Duodenal mucosa (tissue), 2 donors: ENCODE data around the gene HSD11B2.

Experiments used
- H3K27ac ChIP-seq: one replicate; pipeline ENCODE4 v1.7.0; 2013; ENCODE audit warnings: low read depth, low read length
- H3K27me3 ChIP-seq, 2 donors: one replicate each; pipeline ENCODE4 v1.7.0; 2013; ENCODE audit warnings: low read length in 2 of 2, control low read depth in 1 of 2; ENCODE audit not compliant: insufficient read depth in 2 of 2, control insufficient read depth in 1 of 2
- H3K36me3 ChIP-seq, 2 donors: one replicate each; pipeline ENCODE4 v1.7.0; 2013; ENCODE audit warnings: low read length in 2 of 2, control low read depth in 1 of 2; ENCODE audit not compliant: insufficient read depth in 2 of 2, control insufficient read depth in 1 of 2
- H3K4me1 ChIP-seq, 2 donors: one replicate each; pipeline ENCODE4 v1.7.0; 2013; ENCODE audit warnings: low read length in 2 of 2, control low read depth in 1 of 2; ENCODE audit not compliant: insufficient read depth in 2 of 2, control insufficient read depth in 1 of 2
- H3K4me3 ChIP-seq, 2 donors: one replicate each; pipeline ENCODE4 v1.7.0; 2013; ENCODE audit warnings: low read length in 2 of 2, low read depth in 1 of 2
- H3K9ac ChIP-seq, 2 donors: one replicate each; pipeline ENCODE4 v1.7.0; 2013; ENCODE audit warnings: low read length in 2 of 2, low read depth in 1 of 2
- H3K9me3 ChIP-seq, 2 donors: one replicate each; pipeline ENCODE4 v1.7.0; 2013; ENCODE audit warnings: low read length in 2 of 2, control low read depth in 1 of 2; ENCODE audit not compliant: control insufficient read depth in 1 of 2

HSD11B2 gene

GRCh38 chr16:67436640-67437193, 5.8 kb downstream of the HSD11B2 start:
- H3K27me3 ChIP-seq: no peaks in the 10 kb centered on the region
- no peaks in the 10 kb centered on the region for H3K9me3 ChIP-seq
- H3K4me1 ChIP-seq: peaks cover 24 to 27% of the 10 kb centered on the region in 2 donors
- H3K27ac ChIP-seq: no peak overlapping the region
- peaks cover 30 to 41% of the 10 kb centered on the region in 2 donors for H3K36me3 ChIP-seq
- no peak overlapping the region for H3K4me3 ChIP-seq
- H3K9ac ChIP-seq: no peak overlapping the region

GRCh38 chr16:67437513-67437912, 6.6 kb downstream of the HSD11B2 start:
- Histone ChIP-seq H3K4me3 (no peak overlapping the region), H3K4me1 (peaks cover 30 to 35% of the 10 kb centered on the region in 2 donors), H3K27ac (no peak overlapping the region), H3K9ac (no peak overlapping the region), H3K9me3 (no peaks in the 10 kb centered on the region), H3K36me3 (peaks cover 30 to 46% of the 10 kb centered on the region in 2 donors), H3K27me3 (no peaks in the 10 kb centered on the region)

DNA sequence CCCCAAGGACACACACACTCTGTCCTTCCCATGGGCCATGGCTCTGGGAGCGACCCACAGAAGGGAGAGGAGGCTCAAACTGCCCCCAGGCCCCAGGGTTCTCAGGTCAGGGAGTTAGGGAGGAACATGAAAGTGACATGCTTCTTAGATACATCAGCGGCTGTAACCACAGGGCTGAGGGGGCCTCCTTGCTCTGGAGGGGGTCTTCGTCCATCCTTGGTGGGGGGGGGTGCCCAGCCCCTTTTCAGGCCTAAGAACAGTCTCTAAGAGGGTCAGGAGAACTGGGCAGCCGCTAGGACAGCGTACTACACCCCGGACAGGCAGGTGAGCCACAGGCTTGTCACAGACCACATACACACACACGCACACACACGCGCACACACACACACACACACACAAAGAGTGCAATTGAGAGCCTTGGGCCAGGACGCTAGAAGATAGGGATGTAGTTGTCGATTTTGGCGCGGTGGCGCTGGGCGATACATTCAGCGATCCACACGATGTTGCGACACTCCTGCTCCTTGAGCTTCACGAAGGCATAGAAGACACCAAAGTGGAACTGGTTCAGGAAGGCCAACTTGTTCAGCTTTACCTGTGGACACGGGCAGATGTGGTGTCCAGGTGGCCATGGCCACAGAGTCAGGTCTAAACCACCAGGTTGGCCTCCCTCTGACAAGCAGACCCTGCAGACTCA, 7.3 kb downstream of the HSD11B2 start:
- Histone ChIP-seq H3K4me3 (no peak overlapping the region), H3K4me1 (peaks cover 35 to 36% of the 10 kb centered on the region in 2 donors), H3K27ac (no peak overlapping the region), H3K27me3 (no peaks in the 10 kb centered on the region), H3K9me3 (no peaks in the 10 kb centered on the region), H3K36me3 (peaks cover 35 to 54% of the 10 kb centered on the region in 2 donors), H3K9ac (no peak overlapping the region)

- H3K27me3 ChIP-seq: no peaks in the 10 kb centered on the region
- H3K4me3 ChIP-seq: no peak overlapping the region
- no peak overlapping the region for H3K9ac ChIP-seq
- peaks cover 35 to 59% of the 10 kb centered on the region in 2 donors for H3K36me3 ChIP-seq
- no peaks in the 10 kb centered on the region for H3K9me3 ChIP-seq
- peaks cover 36 to 42% of the 10 kb centered on the region in 2 donors for H3K4me1 ChIP-seq
- no peak overlapping the region for H3K27ac ChIP-seq
Observed at GRCh38 chr16:67438824-67439393, 8.0 kb downstream of the HSD11B2 start.

DNA sequence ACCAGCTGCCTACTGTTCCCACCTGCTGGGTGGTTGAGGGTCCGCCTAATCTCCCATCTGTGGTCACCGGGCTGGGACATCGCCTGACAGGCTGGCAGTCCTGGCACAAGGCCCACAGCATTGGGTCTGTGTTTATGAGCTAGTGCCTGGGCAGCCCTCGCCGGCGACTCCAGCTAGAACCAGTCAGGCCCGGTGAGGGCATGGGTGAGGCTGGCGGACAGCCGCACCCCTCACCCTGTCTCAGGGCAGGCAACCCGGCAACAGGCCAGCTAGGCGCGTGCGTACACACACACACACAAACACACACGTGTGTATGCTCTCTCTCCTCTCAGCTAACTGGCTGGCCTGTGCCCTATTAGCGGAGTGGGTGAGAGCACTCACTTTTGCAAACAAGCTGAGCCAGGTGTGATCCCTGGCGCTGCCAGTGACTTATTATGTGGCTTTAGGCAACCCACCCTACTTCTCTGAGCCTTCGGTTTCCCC, 10.4 kb downstream of the HSD11B2 start:
- Histone ChIP-seq H3K9me3 (no peaks in the 10 kb centered on the region), H3K4me3 (peak overlapping the region in 1 of 2 donors; percentile 29), H3K36me3 (peaks cover 34 to 69% of the 10 kb centered on the region in 2 donors), H3K4me1 (peaks cover 58 to 60% of the 10 kb centered on the region in 2 donors), H3K9ac (peak overlapping the region; percentile 67 to 71), H3K27ac (peak overlapping the region; percentile 82), H3K27me3 (no peaks in the 10 kb centered on the region)

DNA sequence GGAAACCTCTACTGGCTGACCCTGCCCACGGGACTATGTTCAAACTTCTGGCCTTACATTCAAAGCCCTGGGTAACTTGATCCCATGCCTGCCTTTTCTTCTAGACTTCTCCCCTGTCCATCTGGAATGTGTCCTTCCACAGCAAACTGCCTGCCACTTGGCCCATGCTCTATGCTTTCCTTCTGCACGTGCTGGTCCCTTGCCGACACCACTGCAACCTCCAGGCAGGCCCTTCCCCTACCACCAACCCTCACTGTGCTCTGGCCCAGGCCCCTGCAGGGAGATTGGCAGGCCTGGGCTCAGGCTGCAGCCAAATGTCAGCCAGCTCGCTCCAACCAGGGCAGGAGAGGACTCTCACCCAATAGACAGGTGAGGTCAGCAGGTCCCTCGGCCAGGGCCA, 11.0 kb downstream of the HSD11B2 start:
- Histone ChIP-seq H3K4me1 (peaks cover 64 to 65% of the 10 kb centered on the region in 2 donors), H3K9ac (peak overlapping the region; percentile 62 to 71), H3K27me3 (no peaks in the 10 kb centered on the region), H3K36me3 (peaks cover 30 to 65% of the 10 kb centered on the region in 2 donors), H3K27ac (peak overlapping the region; percentile 82), H3K9me3 (no peaks in the 10 kb centered on the region), H3K4me3 (no peak overlapping the region)

GRCh38 chr16:67442581-67443255, 11.8 kb downstream of the HSD11B2 start:
- H3K4me1 ChIP-seq: peaks cover 72 to 74% of the 10 kb centered on the region in 2 donors
- H3K9me3 ChIP-seq: no peaks in the 10 kb centered on the region
- no peak overlapping the region for H3K4me3 ChIP-seq
- peak overlapping the region; percentile 8 to 43 for H3K9ac ChIP-seq
- H3K36me3 ChIP-seq: peaks cover 28 to 57% of the 10 kb centered on the region in 2 donors
- H3K27me3 ChIP-seq: no peaks in the 10 kb centered on the region
- peak overlapping the region; percentile 48 for H3K27ac ChIP-seq

DNA sequence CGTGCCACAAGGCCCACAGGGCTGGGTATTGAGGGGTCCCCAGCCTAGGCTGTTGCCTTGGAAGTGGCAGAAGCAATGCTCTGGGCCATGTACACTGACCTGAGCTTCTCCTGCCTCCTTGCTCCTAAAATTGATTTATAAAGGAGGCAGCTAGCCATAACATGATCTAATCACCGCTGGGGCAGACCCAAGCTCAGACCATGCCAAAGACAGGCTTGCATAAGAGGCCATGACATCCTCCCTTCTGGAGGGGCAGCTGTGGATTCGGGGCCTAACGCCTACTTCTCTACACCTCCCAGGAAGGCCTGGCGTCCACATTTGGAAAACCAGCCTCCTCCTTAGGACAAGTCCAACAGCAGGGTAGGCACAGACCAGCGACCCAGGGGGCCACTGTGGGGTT, 12.3 kb downstream of the HSD11B2 start:
- Histone ChIP-seq H3K27ac (no peak overlapping the region), H3K36me3 (peaks cover 23 to 51% of the 10 kb centered on the region in 2 donors), H3K9ac (peak overlapping the region; percentile 8 to 43), H3K27me3 (no peaks in the 10 kb centered on the region), H3K4me1 (peaks cover 78% of the 10 kb centered on the region in 2 donors), H3K9me3 (no peaks in the 10 kb centered on the region), H3K4me3 (no peak overlapping the region)

- no peaks in the 10 kb centered on the region for H3K9me3 ChIP-seq
- peaks cover 90% of the 10 kb centered on the region in 2 donors for H3K4me1 ChIP-seq
- no peak overlapping the region for H3K27ac ChIP-seq
- peak overlapping the region; percentile 34 to 68 for H3K9ac ChIP-seq
- no peak overlapping the region for H3K4me3 ChIP-seq
- no peaks in the 10 kb centered on the region for H3K27me3 ChIP-seq
- peaks cover 13 to 43% of the 10 kb centered on the region in 2 donors for H3K36me3 ChIP-seq
Observed at GRCh38 chr16:67444259-67445125, 13.6 kb downstream of the HSD11B2 start.
